ENCODE results near the gene PARVB. TPM values are rescaled to one million over a fixed set of nuclear protein-coding genes. Genes with fewer than 3 reads are reported as not detected.

Gene PARVB
- total and polyA plus RNA-seq, 2 of the 8 experiments (the other 6 are each of a cell fraction or from before 2014, with no cell fraction given), result 14.5 to 18.6 TPM

DNA sequence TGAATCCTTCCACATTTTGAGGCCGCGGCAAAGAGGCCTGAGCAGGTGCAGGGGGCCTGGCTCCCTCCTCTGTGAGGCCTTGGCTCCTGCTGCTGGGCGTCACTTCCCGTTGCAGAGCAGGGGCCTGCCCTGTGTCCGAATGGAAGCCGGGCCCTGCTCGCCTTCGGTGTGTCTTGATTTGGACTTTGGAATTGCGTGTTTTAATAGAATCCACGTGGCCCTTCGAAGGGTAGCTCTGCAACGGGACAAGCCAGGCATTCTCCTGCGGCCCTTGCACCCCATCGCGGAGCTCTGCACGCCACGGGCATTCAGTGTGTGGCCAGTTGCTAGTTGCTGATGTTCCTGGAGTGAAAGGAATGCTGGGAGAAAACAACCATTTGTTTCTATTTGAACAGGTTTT lies 43.1 kb upstream of the PARVB start:
- no peak overlapping the region for H3K56ac ChIP-seq (replicated peaks; ENCODE audit: insufficient read length, low read depth, low read length)
- 95% methylated on average over 17 of the region's 17 CpGs; no CpG with 5 or more reads in 1 of the 2 experiments for WGBS, 2 experiments (ENCODE audit: extremely low coverage in 1 of 2, insufficient coverage in 1 of 2, insufficient read length in 1 of 2, insufficient replicate concordance in 2 of 2, low coverage in 1 of 2, low lambda C conversion rate in 2 of 2, missing lambda C conversion rate in 1 of 2)
- H3K4me2 ChIP-seq (ENCODE audit: insufficient read depth in 1 of 2, low read depth in 2 of 2, low read length in 2 of 2), result no peak overlapping the region
- H2AFZ ChIP-seq (ENCODE audit: low read length), result no peak overlapping the region
- FAIRE-seq, result no peak
- H3K14ac ChIP-seq (ENCODE audit: insufficient read length), result no peak overlapping the region
- no peak overlapping the region for H3K27ac ChIP-seq (ENCODE audit: low read depth, low read length)
- H3K9ac ChIP-seq (replicated peaks in 1 of 4; ENCODE audit: extremely low read depth in 1 of 4, low read depth in 3 of 4, low read length in 3 of 4), result no peak overlapping the region; a peak in 1 of 7 replicates
- no peak overlapping the region for H3K4ac ChIP-seq (replicated peaks; ENCODE audit: insufficient read length, low read depth, low read length)
- no peaks in the 10 kb centered on the region for H3K79me2 ChIP-seq (ENCODE audit: control insufficient read depth in 1 of 2, insufficient read depth in 2 of 2, low read length in 2 of 2)
- no peaks in the 10 kb centered on the region for H3K4me1 ChIP-seq (replicated peaks in 1 of 4; ENCODE audit: control insufficient read depth in 3 of 4, insufficient read depth in 4 of 4, low read length in 3 of 4)
- no peak overlapping the region for H3K18ac ChIP-seq (ENCODE audit: extremely low read depth, low read length)
- H3K23me2 ChIP-seq (ENCODE audit: low read depth, low read length), result peaks cover 3% of the 10 kb centered on the region; the same call in 1 of the 2 replicates
- ChIA-PET POLR2A (ENCODE audit: partially characterized antibody) (no interaction called here), CTCF (ENCODE audit: partially characterized antibody) (interaction anchor here (1.5 kb wide), 1 partner anchor 12 kb away, joined by 6 read pairs; no protein-coding TSS in a partner anchor)
- H2BK5ac ChIP-seq (ENCODE audit: low read depth, low read length), result no peak overlapping the region
- no peaks in the 10 kb centered on the region for H3K79me1 ChIP-seq (ENCODE audit: low read depth, low read length)
- no peak overlapping the region for H2BK15ac ChIP-seq (ENCODE audit: low read length)
- no peak for DNase-seq (ENCODE audit: low read depth in 1 of 2, low spot score in 2 of 2)
- H4K5ac ChIP-seq (ENCODE audit: insufficient read length, low read depth, low read length), result no peak overlapping the region
- H4K20me1 ChIP-seq (replicated peaks in 1 of 2; ENCODE audit: control insufficient read depth in 1 of 2, insufficient read depth in 2 of 2, low read length in 2 of 2), result peaks cover 0 to 6% of the 10 kb centered on the region in 2 experiments
- peaks cover 7 to 58% (median 26%) of the 10 kb centered on the region in 4 experiments for H3K36me3 ChIP-seq (ENCODE audit: control insufficient read depth in 2 of 4, insufficient read depth in 4 of 4, low read length in 3 of 4)
- no peak overlapping the region for H2AK5ac ChIP-seq (ENCODE audit: low read depth, low read length)
- H2BK20ac ChIP-seq (ENCODE audit: low read length), result no peak overlapping the region
- no peak overlapping the region for H3K23ac ChIP-seq (ENCODE audit: insufficient read length)
- H3K4me3 ChIP-seq (ENCODE audit: extremely low read depth in 1 of 4, insufficient read depth in 2 of 4, low read depth in 3 of 4, low read length in 4 of 4), result no peak overlapping the region
- H4K8ac ChIP-seq (ENCODE audit: extremely low read depth, insufficient read depth, low read length), result no peak overlapping the region
- H3K27me3 ChIP-seq (replicated peaks in 1 of 4; ENCODE audit: control insufficient read depth in 3 of 4, extremely low read depth in 1 of 4, insufficient read depth in 3 of 4, low read length in 3 of 4), result no peaks in the 10 kb centered on the region
- H2BK12ac ChIP-seq (ENCODE audit: low read depth, low read length), result no peak overlapping the region
- H2BK120ac ChIP-seq (replicated peaks; ENCODE audit: low read depth, low read length), result no peak overlapping the region
- no peaks in the 10 kb centered on the region for H3K9me3 ChIP-seq (ENCODE audit: insufficient read depth in 2 of 2, low read depth in 1 of 2, low read length in 1 of 2)
- H4K91ac ChIP-seq (replicated peaks; ENCODE audit: insufficient read length, low read length), result no peak overlapping the region
- no peak for TF ChIP-seq KDM1A (IDR thresholded peaks at IDR 0.05; ENCODE audit: borderline replicate concordance, low read length)
- no peak for TF ChIP-seq FOSL1 (IDR thresholded peaks at IDR 0.05; ENCODE audit: insufficient read depth, low read depth, low read length)
- no peak for TF ChIP-seq YY1 (IDR thresholded peaks at IDR 0.05; ENCODE audit: low read depth, low read length)
- TF ChIP-seq SIRT6 (IDR thresholded peaks at IDR 0.05; ENCODE audit: low read length), result no peak
- TF ChIP-seq RBBP5 (IDR thresholded peaks at IDR 0.05; ENCODE audit: borderline replicate concordance, low read depth, low read length), result no peak
- no peak for TF ChIP-seq MAFK (IDR thresholded peaks at IDR 0.05; ENCODE audit: low read depth, low read length)
- TF ChIP-seq BRCA1 (IDR thresholded peaks at IDR 0.05; ENCODE audit: low read depth, low read length), result no peak
- TF ChIP-seq, protein P1, sequence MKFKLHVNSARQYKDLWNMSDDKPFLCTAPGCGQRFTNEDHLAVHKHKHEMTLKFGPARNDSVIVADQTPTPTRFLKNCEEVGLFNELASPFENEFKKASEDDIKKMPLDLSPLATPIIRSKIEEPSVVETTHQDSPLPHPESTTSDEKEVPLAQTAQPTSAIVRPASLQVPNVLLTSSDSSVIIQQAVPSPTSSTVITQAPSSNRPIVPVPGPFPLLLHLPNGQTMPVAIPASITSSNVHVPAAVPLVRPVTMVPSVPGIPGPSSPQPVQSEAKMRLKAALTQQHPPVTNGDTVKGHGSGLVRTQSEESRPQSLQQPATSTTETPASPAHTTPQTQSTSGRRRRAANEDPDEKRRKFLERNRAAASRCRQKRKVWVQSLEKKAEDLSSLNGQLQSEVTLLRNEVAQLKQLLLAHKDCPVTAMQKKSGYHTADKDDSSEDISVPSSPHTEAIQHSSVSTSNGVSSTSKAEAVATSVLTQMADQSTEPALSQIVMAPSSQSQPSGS (IDR thresholded peaks at IDR 0.05; ENCODE audit: low read length), result no peak
- no peak for TF ChIP-seq NANOG (IDR thresholded peaks at IDR 0.05; ENCODE audit: insufficient read depth, low read depth, low read length, poor library complexity, severe bottlenecking)
- TF ChIP-seq ZNF274 (IDR thresholded peaks at IDR 0.05; ENCODE audit: borderline replicate concordance, extremely low read depth, low read length), result no peak
- no peak for TF ChIP-seq RNF2 (IDR thresholded peaks at IDR 0.05; ENCODE audit: borderline replicate concordance, low read depth, low read length, missing control alignments, poor library complexity, severe bottlenecking)
- TF ChIP-seq SP1 (IDR thresholded peaks at IDR 0.05; ENCODE audit: low read depth, low read length), result no peak
